Neuronal stem cell (in vitro differentiated cells): ENCODE results near the gene SHISA7.

Source experiments
- DNase-seq: peaks from one replicate; pipeline ENCODE4 v3.0.0-alpha.2; 2013; ENCODE audit warnings: low spot score
- H2AFZ ChIP-seq: one replicate; pipeline ENCODE4 v1.6.1; 2013; ENCODE audit warnings: mild to moderate bottlenecking, low read length, inconsistent platforms
- H2AK5ac ChIP-seq: 2 replicates; pipeline ENCODE4 v1.6.1; 2013; ENCODE audit warnings: low read depth, mild to moderate bottlenecking, inconsistent platforms, low read length, moderate library complexity, mixed read lengths
- H2BK120ac ChIP-seq: 2 replicates; pipeline ENCODE4 v1.6.1; 2013; ENCODE audit warnings: low read depth, mild to moderate bottlenecking, inconsistent platforms, low read length, moderate library complexity, mixed read lengths
- H2BK12ac ChIP-seq: one replicate; pipeline ENCODE4 v1.6.1; 2013; ENCODE audit warnings: low read length, inconsistent platforms
- H2BK15ac ChIP-seq: 2 replicates; pipeline ENCODE4 v1.6.1; 2013; ENCODE audit warnings: mild to moderate bottlenecking, low read length, inconsistent platforms, mixed read lengths
- H2BK5ac ChIP-seq: one replicate; pipeline ENCODE4 v1.6.1; 2013; ENCODE audit warnings: inconsistent platforms, mild to moderate bottlenecking, low read length, moderate library complexity
- H3K14ac ChIP-seq: one replicate; pipeline ENCODE4 v1.6.1; 2013; ENCODE audit warnings: low read length, inconsistent platforms
- H3K18ac ChIP-seq: 2 replicates; pipeline ENCODE4 v1.6.1; 2013; ENCODE audit warnings: low read length, inconsistent platforms
- H3K23ac ChIP-seq: 2 replicates; pipeline ENCODE4 v1.6.1; 2013; ENCODE audit warnings: low read depth, mild to moderate bottlenecking, mixed read lengths, low read length, inconsistent platforms; ENCODE audit not compliant: poor library complexity
- H3K27ac ChIP-seq: replicated peaks from 3 replicates; pipeline ENCODE4 v1.5.1; 2013; ENCODE audit warnings: low read length, inconsistent platforms
- H3K27me3 ChIP-seq, 3 experiments: 2 replicates each; pipeline ENCODE4 v1.6.1; 2013; ENCODE audit warnings: low read length in 3 of 3, mild to moderate bottlenecking in 2 of 3, inconsistent platforms in 1 of 3, low read depth in 1 of 3, mixed read lengths in 1 of 3, moderate library complexity in 1 of 3; ENCODE audit not compliant: control insufficient read depth in 3 of 3, insufficient read depth in 3 of 3
- H3K36me3 ChIP-seq, 2 donors: replicated peaks in 1 of 2; 2 replicates each; pipeline ENCODE4 v1.6.1; 2013; ENCODE audit warnings: low read length in 2 of 2; ENCODE audit not compliant: control insufficient read depth in 2 of 2, insufficient read depth in 2 of 2
- H3K4ac ChIP-seq: 2 replicates; pipeline ENCODE4 v1.6.1; 2013; ENCODE audit warnings: inconsistent platforms, mild to moderate bottlenecking, low read length, moderate library complexity
- H3K4me1 ChIP-seq, 2 donors: 1 replicate in 1 of 2; 2 replicates in 1 of 2; pipeline ENCODE4 v1.6.1; 2013; ENCODE audit warnings: low read length in 2 of 2, low read depth in 1 of 2; ENCODE audit not compliant: control insufficient read depth in 2 of 2, insufficient read depth in 1 of 2
- H3K4me2 ChIP-seq: one replicate; pipeline ENCODE4 v1.6.1; 2013; ENCODE audit warnings: mild to moderate bottlenecking, low read length, inconsistent platforms; ENCODE audit not compliant: insufficient read depth, poor library complexity, severe bottlenecking
- H3K4me3 ChIP-seq, 2 donors: 2 replicates each; pipeline ENCODE4 v1.5.1; 2013; ENCODE audit warnings: low read length in 2 of 2, mild to moderate bottlenecking in 2 of 2, inconsistent platforms in 1 of 2, moderate library complexity in 1 of 2
- H3K79me1 ChIP-seq: one replicate; pipeline ENCODE4 v1.6.1; 2013; ENCODE audit warnings: low read depth, mild to moderate bottlenecking, inconsistent platforms, low read length, moderate library complexity
- H3K9ac ChIP-seq: one replicate; pipeline ENCODE4 v1.6.1; 2013; ENCODE audit warnings: mild to moderate bottlenecking, low read depth, low read length, inconsistent platforms; ENCODE audit not compliant: poor library complexity
- H3K9me3 ChIP-seq, 2 donors: replicated peaks in 1 of 2; 2 replicates each; pipeline versions ENCODE3 to v1.6.1; 2013; ENCODE audit warnings: low read length in 2 of 2, mild to moderate bottlenecking in 2 of 2, inconsistent platforms in 1 of 2, low read depth in 1 of 2, mixed read lengths in 1 of 2, moderate library complexity in 1 of 2; ENCODE audit not compliant: control insufficient read depth in 2 of 2, insufficient read depth in 1 of 2
- H4K8ac ChIP-seq: one replicate; pipeline ENCODE4 v1.6.1; 2013; ENCODE audit warnings: low read depth, mild to moderate bottlenecking, inconsistent platforms, low read length, moderate library complexity
- H4K91ac ChIP-seq: one replicate; pipeline ENCODE4 v1.6.1; 2013; ENCODE audit warnings: low read length, low read depth, mild to moderate bottlenecking, inconsistent platforms; ENCODE audit not compliant: poor library complexity
- WGBS, 2 donors: extraction: QIAGEN DNeasy Blood & Tissue Kit; methylation state at CpG; one replicate each; pipeline ENCODE4 v1.1.7; 2013; ENCODE audit warnings: missing lambda C conversion rate in 2 of 2, mixed read lengths in 1 of 2; ENCODE audit not compliant: insufficient read length in 2 of 2, insufficient replicate concordance in 1 of 2; ENCODE audit errors: extremely low coverage in 2 of 2; 5-methylcytosine and 5-hydroxymethylcytosine counted together

The SHISA7 gene

DNA sequence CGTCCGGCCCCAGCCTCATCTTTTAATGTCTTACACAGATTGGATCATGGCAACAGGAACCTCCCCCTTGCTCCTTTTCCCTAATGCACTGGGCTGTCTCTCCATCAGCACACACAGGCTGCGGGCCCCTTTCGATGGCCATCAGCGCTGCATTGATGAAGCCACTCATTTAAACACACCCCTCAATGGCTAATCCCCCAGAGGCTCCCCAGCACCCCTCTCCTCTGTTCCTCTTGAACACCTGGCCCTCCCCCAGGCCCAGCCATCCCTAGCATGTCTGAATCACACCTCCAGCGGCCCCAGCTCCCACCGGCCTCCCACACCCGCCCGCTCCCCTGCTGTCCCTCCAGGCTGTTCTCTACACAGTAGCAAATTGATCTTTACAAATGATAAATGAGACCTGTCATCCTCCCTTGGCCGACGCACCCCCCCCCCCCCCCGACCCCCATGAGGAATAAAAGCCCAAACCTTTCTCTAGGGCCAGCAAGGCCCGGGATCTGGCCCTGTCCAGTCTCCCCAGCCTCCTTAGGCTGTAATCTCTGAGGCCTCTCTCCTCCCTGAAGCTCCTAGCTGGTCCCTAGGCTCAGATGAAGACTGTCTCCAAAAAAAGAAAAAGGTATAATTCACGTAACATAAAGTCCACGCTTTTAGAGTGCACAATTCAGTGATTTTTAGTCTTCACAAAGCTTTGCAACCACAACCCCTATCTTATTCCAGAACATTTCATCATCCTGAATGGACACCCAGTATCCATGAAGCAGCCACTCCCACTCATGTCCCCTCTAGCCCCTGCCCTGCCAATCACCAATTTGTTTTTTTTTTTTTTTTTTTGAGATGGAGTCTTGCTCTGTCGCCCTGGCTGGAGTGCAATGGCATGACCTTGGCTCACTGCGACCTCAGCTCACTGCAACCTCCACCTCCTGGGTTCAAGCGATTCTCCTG is 50.0 kb downstream of the SHISA7 start:
- no peak overlapping the region for H2BK12ac ChIP-seq
- no peak for DNase-seq
- WGBS, 2 donors: no CpG with 5 or more reads among the region's 18 CpGs

DNA sequence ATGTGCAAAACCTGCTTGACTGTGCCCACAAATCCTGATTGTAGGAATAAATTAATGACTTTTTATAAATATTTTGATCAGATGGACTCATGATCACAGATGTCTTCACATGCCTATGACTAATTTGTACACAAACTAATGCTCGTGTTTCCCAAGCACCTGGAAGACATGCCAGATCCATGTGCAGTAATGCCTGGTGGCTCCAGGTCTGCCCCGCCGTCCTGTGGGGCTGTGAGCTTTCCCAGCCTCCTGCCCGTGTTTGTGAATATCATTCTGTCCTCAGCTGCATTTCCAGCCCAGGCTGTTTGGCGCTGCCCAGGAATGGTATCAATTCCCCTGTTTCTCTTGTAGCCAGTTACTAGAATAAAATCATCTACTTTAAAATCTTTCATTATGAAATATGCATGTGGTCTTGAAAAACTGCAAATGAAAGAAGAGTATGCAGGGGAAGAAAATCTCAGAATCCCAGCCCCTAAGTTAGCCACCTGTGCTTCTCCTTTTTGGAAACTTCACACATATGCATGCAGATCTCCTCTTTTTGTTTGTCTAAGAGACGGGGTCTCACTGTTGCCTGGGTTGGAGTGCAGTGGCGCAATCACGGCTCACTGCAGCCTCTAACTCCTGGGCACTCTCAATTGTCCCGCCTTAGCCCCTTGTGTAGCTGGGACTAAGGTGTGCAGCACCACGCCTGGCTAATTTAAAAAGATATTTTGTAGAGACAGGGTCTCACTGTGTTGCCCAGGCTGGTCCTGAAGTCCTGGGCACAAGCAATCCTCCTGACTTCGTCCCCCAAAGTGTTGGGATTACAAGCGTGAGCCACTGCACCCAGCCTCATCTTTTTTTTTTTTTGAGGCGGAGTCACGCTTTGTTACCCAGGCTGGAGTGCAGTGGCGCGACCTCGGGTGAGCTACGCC is 51.1 kb downstream of the SHISA7 start:
- Histone ChIP-seq H2BK12ac (no peak overlapping the region), H2BK15ac (no peak overlapping the region), H3K18ac (no peak overlapping the region), H3K9ac (no peak overlapping the region), H2BK120ac (no peak overlapping the region), H3K9me3 (no peaks in the 10 kb centered on the region), H3K23ac (no peak overlapping the region), H3K4me3 (no peak overlapping the region), H3K4ac (no peak overlapping the region), H2AK5ac (no peak overlapping the region), H3K27me3 (no peaks in the 10 kb centered on the region), H3K14ac (no peak overlapping the region), H2AFZ (no peak overlapping the region), H3K36me3 (peaks cover 43 to 51% of the 10 kb centered on the region in 2 donors), H3K4me1 (peaks cover 21 to 31% of the 10 kb centered on the region in 2 donors), H3K4me2 (no peak overlapping the region), H3K27ac (peak overlapping the region; percentile 43), H3K79me1 (peaks cover 19% of the 10 kb centered on the region), H4K91ac (no peak overlapping the region), H2BK5ac (no peak overlapping the region), H4K8ac (no peak overlapping the region)
- WGBS, 2 donors: no CpG with 5 or more reads among the region's 18 CpGs
- DNase-seq: no peak

More for the DNA sequence above, 50.0 kb downstream of the SHISA7 start:
- Histone ChIP-seq H3K36me3 (peaks cover 32 to 40% of the 10 kb centered on the region in 2 donors), H2BK15ac (no peak overlapping the region), H2AK5ac (no peak overlapping the region), H4K91ac (no peak overlapping the region), H3K4me2 (no peak overlapping the region), H4K8ac (no peak overlapping the region), H2AFZ (no peak overlapping the region), H3K27me3 (no peaks in the 10 kb centered on the region), H3K14ac (no peak overlapping the region), H3K9me3 (no peaks in the 10 kb centered on the region), H3K4me3 (no peak overlapping the region), H2BK120ac (no peak overlapping the region), H3K4me1 (peaks cover 10 to 20% of the 10 kb centered on the region in 2 donors), H3K79me1 (peaks cover 9% of the 10 kb centered on the region), H3K18ac (peak overlapping the region; percentile 83), H3K4ac (no peak overlapping the region), H2BK5ac (peak overlapping the region; percentile 61), H3K23ac (no peak overlapping the region), H3K9ac (no peak overlapping the region), H3K27ac (no peak overlapping the region)

GRCh38 chr19:55391191-55391670 is 51.9 kb downstream of the SHISA7 start:
- no peak overlapping the region for H2BK120ac ChIP-seq
- H4K91ac ChIP-seq: no peak overlapping the region
- peak overlapping the region; percentile 17 for H3K23ac ChIP-seq
- no peak overlapping the region for H3K14ac ChIP-seq
- H3K4me3 ChIP-seq: no peak overlapping the region
- no peak overlapping the region for H2BK5ac ChIP-seq
- H3K4ac ChIP-seq: no peak overlapping the region
- no peak overlapping the region for H2BK15ac ChIP-seq
- H3K27ac ChIP-seq: no peak overlapping the region
- peak overlapping the region; percentile 50 for H2BK12ac ChIP-seq
- no peaks in the 10 kb centered on the region for H3K9me3 ChIP-seq
- no peak overlapping the region for H3K18ac ChIP-seq
- no peaks in the 10 kb centered on the region for H3K27me3 ChIP-seq
- peaks cover 28 to 35% of the 10 kb centered on the region in 2 donors for H3K4me1 ChIP-seq
- peaks cover 44 to 57% of the 10 kb centered on the region in 2 donors for H3K36me3 ChIP-seq
- H4K8ac ChIP-seq: no peak overlapping the region
- no CpG with 5 or more reads among the region's 12 CpGs for WGBS, 2 donors
- H3K9ac ChIP-seq: peak overlapping the region; percentile 9
- no peak overlapping the region for H2AK5ac ChIP-seq
- no peak for DNase-seq
- H3K4me2 ChIP-seq: no peak overlapping the region
- H2AFZ ChIP-seq: no peak overlapping the region
- peaks cover 24% of the 10 kb centered on the region for H3K79me1 ChIP-seq
